Putamen (tissue), 1 donor: ENCODE data around the gene RAPGEF1.

Experiments
- DNase-seq: peaks from one replicate; pipeline ENCODE4 v3.0.0-alpha.2; 2016; ENCODE audit warnings: low spot score

The RAPGEF1 gene

DNA sequence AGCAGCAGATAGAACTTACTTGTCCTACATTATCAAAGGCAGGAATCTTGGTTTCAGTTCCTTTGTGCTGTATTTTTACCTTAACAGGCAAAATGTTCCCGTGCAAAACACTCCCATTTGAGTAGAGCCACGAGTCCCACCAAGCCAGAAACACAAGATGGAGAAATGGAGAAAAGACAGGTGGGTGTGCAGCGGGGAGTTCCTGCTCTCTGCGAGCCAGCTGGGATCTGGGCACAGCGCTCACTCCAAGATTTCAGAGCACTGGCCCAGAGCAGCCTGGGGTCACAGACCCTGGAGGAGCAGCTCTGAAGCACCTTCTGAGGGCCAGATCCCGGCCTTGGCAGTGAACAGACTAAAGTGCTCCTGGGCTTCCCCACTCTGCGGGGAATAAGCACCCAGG lies 211.7 kb downstream of the RAPGEF1 start:
- no peak for DNase-seq
